WTC11 (cell line): Measurements from ENCODE around the gene ANO9. TPM values are rescaled to one million over a fixed set of nuclear protein-coding genes. Genes with fewer than 3 reads are reported as not detected.
A peak's percentile ranks its signal among the peaks of the same experiment; 100 is the strongest.

Experiments
- ATAC-seq: fragments of 200-7000 bp; cut with Tn5 transposase; 2 replicates; pipeline ENCODE4 v1.10.0; 2021; ENCODE audit warnings: mild to moderate bottlenecking, moderate library complexity
- CTCF ChIA-PET: fragments of 300-600 bp; sonication (Branson Sonifier 250); formaldehyde crosslinking; loops from one replicate; lab custom pipeline; 2021; ENCODE audit warnings: antibody characterized with exemption; lab: Charles Lee
- POLR2A ChIA-PET: fragments of 350-600 bp; sonication (Branson Sonifier 250); formaldehyde crosslinking; loops from one replicate; lab custom pipeline; 2021; ENCODE audit warnings: antibody characterized with exemption; lab: Charles Lee
- DNase-seq: peaks from one replicate; pipeline ENCODE4 v3.0.0; 2021; ENCODE audit warnings: low spot score
- H3K27ac Mint-ChIP-seq: 2 replicates; pipeline ENCODE4 v1.8.0; 2021; ENCODE audit warnings: mixed read lengths
- H3K27me3 Mint-ChIP-seq: 2 replicates; pipeline ENCODE4 v1.8.0; 2021; ENCODE audit warnings: low read depth, mild to moderate bottlenecking, moderate library complexity, mixed read lengths
- H3K36me3 Mint-ChIP-seq: 2 replicates; pipeline ENCODE4 v1.8.0; 2021; ENCODE audit warnings: mixed read lengths
- H3K4me1 Mint-ChIP-seq: 2 replicates; pipeline ENCODE4 v1.8.0; 2022; ENCODE audit warnings: mixed read lengths
- H3K4me3 Mint-ChIP-seq: 2 replicates; pipeline ENCODE4 v1.8.0; 2021; ENCODE audit warnings: mild to moderate bottlenecking, moderate library complexity, mixed read lengths
- H3K9me3 Mint-ChIP-seq: 2 replicates; pipeline ENCODE4 v1.8.0; 2021; ENCODE audit warnings: mixed read lengths
- ATF3 ChIP-seq: sonication (generic); formaldehyde crosslinking; conservative IDR thresholded peaks from 2 replicates; pipeline ENCODE4 v1.8.1; 2022; ENCODE audit warnings: mild to moderate bottlenecking, missing genetic modification reagents
- CBFB ChIP-seq: sonication (generic); formaldehyde crosslinking; IDR thresholded peaks from 2 replicates; pipeline ENCODE4 v1.8.1; 2022; ENCODE audit warnings: mild to moderate bottlenecking, low read depth, missing genetic modification reagents
- CDX4 ChIP-seq: fragments of 250-450 bp; sonication (Bioruptor Pico); IDR thresholded peaks from 2 replicates; pipeline ENCODE4 v1.9.0; 2021; ENCODE audit warnings: moderate library complexity, mild to moderate bottlenecking, inconsistent platforms, borderline replicate concordance
- CREB1 ChIP-seq: sonication (generic); formaldehyde crosslinking; IDR thresholded peaks from 2 replicates; pipeline ENCODE4 v1.8.0; 2023; ENCODE audit warnings: mild to moderate bottlenecking, missing genetic modification reagents
- IRF1 ChIP-seq: sonication (generic); formaldehyde crosslinking; IDR thresholded peaks from 2 replicates; pipeline ENCODE4 v1.8.0; 2023; ENCODE audit warnings: missing genetic modification reagents
- JUN ChIP-seq: sonication (generic); formaldehyde crosslinking; IDR thresholded peaks from 2 replicates; pipeline ENCODE4 v1.8.0; 2023; ENCODE audit warnings: mild to moderate bottlenecking, missing genetic modification reagents
- NR1H2 ChIP-seq: sonication (generic); formaldehyde crosslinking; IDR thresholded peaks from 2 replicates; pipeline ENCODE4 v1.9.0; 2021; ENCODE audit warnings: mild to moderate bottlenecking, moderate library complexity, missing genetic modification reagents
- OVOL2 ChIP-seq: fragments of 250-450 bp; sonication (Bioruptor Pico); IDR thresholded peaks from 2 replicates; pipeline ENCODE4 v1.9.0; 2021; ENCODE audit warnings: mild to moderate bottlenecking, borderline replicate concordance
- PRDM15 ChIP-seq: sonication (generic); formaldehyde crosslinking; IDR thresholded peaks from 2 replicates; pipeline ENCODE4 v1.8.0; 2022; ENCODE audit warnings: missing genetic modification reagents
- PREB ChIP-seq: sonication (generic); formaldehyde crosslinking; IDR thresholded peaks from 2 replicates; pipeline ENCODE4 v1.8.1; 2022; ENCODE audit warnings: mild to moderate bottlenecking, missing genetic modification reagents, moderate library complexity, borderline replicate concordance
- PRRX2 ChIP-seq: fragments of 250-450 bp; sonication (Bioruptor Pico); IDR thresholded peaks from 2 replicates; pipeline ENCODE4 v1.8.0; 2021; ENCODE audit warnings: mild to moderate bottlenecking
- RELA ChIP-seq: sonication (generic); formaldehyde crosslinking; IDR thresholded peaks from 2 replicates; pipeline ENCODE4 v1.8.1; 2022; ENCODE audit warnings: missing genetic modification reagents, mild to moderate bottlenecking, borderline replicate concordance
- SOX15 ChIP-seq: fragments of 250-450 bp; sonication (Bioruptor Pico); IDR thresholded peaks from 2 replicates; pipeline ENCODE4 v1.9.0; 2021; ENCODE audit warnings: mild to moderate bottlenecking
- USF1 ChIP-seq: sonication (generic); formaldehyde crosslinking; IDR thresholded peaks from 2 replicates; pipeline ENCODE4 v1.8.0; 2022; ENCODE audit warnings: mild to moderate bottlenecking, missing genetic modification reagents
- ZBTB21 ChIP-seq: sonication (generic); formaldehyde crosslinking; IDR thresholded peaks from 2 replicates; pipeline ENCODE4 v1.8.1; 2023; ENCODE audit warnings: mild to moderate bottlenecking, missing genetic modification reagents, borderline replicate concordance
- ZMAT4 ChIP-seq: fragments of 250-450 bp; sonication (Bioruptor Pico); IDR thresholded peaks from 2 replicates; pipeline ENCODE4 v1.9.0; 2021; ENCODE audit warnings: mild to moderate bottlenecking
- ZNF138 ChIP-seq: sonication (generic); formaldehyde crosslinking; conservative IDR thresholded peaks from 2 replicates; pipeline ENCODE4 v1.8.1; 2022; ENCODE audit warnings: mild to moderate bottlenecking, moderate library complexity, missing genetic modification reagents
- ZNF219 ChIP-seq: sonication (generic); formaldehyde crosslinking; IDR thresholded peaks from 2 replicates; pipeline ENCODE4 v1.8.0; 2023; ENCODE audit warnings: missing genetic modification reagents, mild to moderate bottlenecking, borderline replicate concordance
- ZNF263 ChIP-seq: sonication (generic); formaldehyde crosslinking; IDR thresholded peaks from 2 replicates; pipeline ENCODE4 v1.8.1; 2022; ENCODE audit warnings: low read depth, mild to moderate bottlenecking, moderate library complexity, missing genetic modification reagents
- ZNF317 ChIP-seq: sonication (generic); formaldehyde crosslinking; IDR thresholded peaks from 2 replicates; pipeline ENCODE4 v1.8.1; 2023; ENCODE audit warnings: low read depth, mild to moderate bottlenecking, moderate library complexity, missing genetic modification reagents, borderline replicate concordance
- ZNF396 ChIP-seq: fragments of 250-450 bp; sonication (Bioruptor Pico); IDR thresholded peaks from 2 replicates; pipeline ENCODE4 v1.8.0; 2021; ENCODE audit warnings: mild to moderate bottlenecking, moderate library complexity, borderline replicate concordance
- ZNF532 ChIP-seq: fragments of 250-450 bp; sonication (Bioruptor Pico); IDR thresholded peaks from 2 replicates; pipeline ENCODE4 v1.9.0; 2021; ENCODE audit warnings: mild to moderate bottlenecking, borderline replicate concordance
- total RNA-seq: library from RNA; stranded (reverse); gene quantifications from 3 replicates; pipeline ENCODE4 v1.2.3, GENCODE V29; 2021

ANO9 gene
- total RNA-seq, 1 experiment from 2014 or later, result 13.2 TPM

GRCh38 chr11:475941-476340 lies 34.1 kb upstream of the ANO9 start:
- POLR2A ChIA-PET, result no interaction called here
- H3K4me1 Mint-ChIP-seq, result 0 out of 2 replicates have a peak, but pooled peaks cover 3% of the 10 kb centered on the region
- CTCF ChIA-PET, result no interaction called here
- H3K9me3 Mint-ChIP-seq, result no peaks in the 10 kb centered on the region
- DNase-seq (no peak), ATAC-seq (no peak)
- H3K4me3 Mint-ChIP-seq, result no peak overlapping the region
- peak overlapping the region; percentile 72; the same call in 1 of the 2 replicates for H3K27ac Mint-ChIP-seq
- no peak for TF ChIP-seq SOX15
- no peak for TF ChIP-seq CREB1
- TF ChIP-seq ZMAT4 (CRISPR knock-in tag), result no peak
- TF ChIP-seq, all 79 proteins: peak for 0
- peaks cover under 1% of the 10 kb centered on the region for H3K36me3 Mint-ChIP-seq
- no peaks in the 10 kb centered on the region for H3K27me3 Mint-ChIP-seq

GRCh38 chr11:474914-475506 lies 33.2 kb upstream of the ANO9 start:
- H3K36me3 Mint-ChIP-seq, result no peaks in the 10 kb centered on the region
- DNase-seq (no peak), ATAC-seq (no peak)
- POLR2A ChIA-PET, result no interaction called here
- H3K9me3 Mint-ChIP-seq, result no peaks in the 10 kb centered on the region
- H3K27ac Mint-ChIP-seq, result no peak overlapping the region
- H3K4me3 Mint-ChIP-seq, result no peak overlapping the region
- H3K4me1 Mint-ChIP-seq, result peaks cover 5% of the 10 kb centered on the region
- H3K27me3 Mint-ChIP-seq, result no peaks in the 10 kb centered on the region
- CTCF ChIA-PET, result interaction anchor here (1.4 kb wide), 1 partner anchor 80 kb away, joined by 3 read pairs; no protein-coding TSS in a partner anchor
- TF ChIP-seq OVOL2 (no peak; the same call in 1 of the 2 replicates), JUN (CRISPR knock-in tag) (no peak), ZNF138 (CRISPR knock-in tag) (no peak), RELA (no peak), IRF1 (CRISPR knock-in tag) (no peak), ZNF263 (no peak), ZNF396 (CRISPR knock-in tag) (no peak), NR1H2 (CRISPR knock-in tag) (no peak), PREB (no peak), USF1 (CRISPR knock-in tag) (no peak), ZNF532 (no peak), ZNF317 (CRISPR knock-in tag) (no peak), ATF3 (no peak), ZNF219 (no peak), ZBTB21 (CRISPR knock-in tag) (no peak), CDX4 (no peak), CBFB (no peak), PRDM15 (CRISPR knock-in tag) (no peak), PRRX2 (CRISPR knock-in tag) (no peak)
